ENCODE results near the gene CDIP1. TPM values are rescaled to one million over a fixed set of nuclear protein-coding genes. Genes with fewer than 3 reads are reported as not detected.
"Not testable (repeated sequence)": the region's sequence is repeated elsewhere in the genome, so short reads cannot be mapped to it uniquely, and the experiment has no call there.

The CDIP1 gene
- total RNA-seq, 4 donors from 2014 or later = 23.8 to 34.2 (median 25.4) TPM

- DNase-seq (no peak), ATAC-seq (no peak)
- H3K27ac ChIP-seq = no peak overlapping the region
Observed at GRCh38 chr16:4578961-4579530, 40.5 kb upstream of the CDIP1 start.

GRCh38 chr16:4576008-4576407, 37.4 kb upstream of the CDIP1 start:
- in situ Hi-C loops (cut with MboI; ENCODE audit: low sequenced_read_pairs in 4 of 4) = loop anchor here in 1 of 4 donors (25.0 kb wide), 1 partner anchor 89 kb away; the partner anchor contains the start of gene HMOX2
- ATAC-seq = no peak

More at GRCh38 chr16:4578961-4579530, 40.5 kb upstream of the CDIP1 start:
- Histone ChIP-seq H3K27me3 (no peaks in the 10 kb centered on the region), H3K9me3 (no peaks in the 10 kb centered on the region), H3K4me1 (no peaks in the 10 kb centered on the region), H3K4me3 (no peak overlapping the region), H3K36me3 (no peaks in the 10 kb centered on the region)
- in situ Hi-C loops (cut with MboI; ENCODE audit: low sequenced_read_pairs in 4 of 4) = loop anchor here in 1 of 4 donors (25.0 kb wide), 1 partner anchor 92 kb away; the partner anchor contains the start of gene HMOX2
- no peak for TF ChIP-seq POLR2A (IDR thresholded peaks at IDR 0.05)
- TF ChIP-seq, protein P1, sequence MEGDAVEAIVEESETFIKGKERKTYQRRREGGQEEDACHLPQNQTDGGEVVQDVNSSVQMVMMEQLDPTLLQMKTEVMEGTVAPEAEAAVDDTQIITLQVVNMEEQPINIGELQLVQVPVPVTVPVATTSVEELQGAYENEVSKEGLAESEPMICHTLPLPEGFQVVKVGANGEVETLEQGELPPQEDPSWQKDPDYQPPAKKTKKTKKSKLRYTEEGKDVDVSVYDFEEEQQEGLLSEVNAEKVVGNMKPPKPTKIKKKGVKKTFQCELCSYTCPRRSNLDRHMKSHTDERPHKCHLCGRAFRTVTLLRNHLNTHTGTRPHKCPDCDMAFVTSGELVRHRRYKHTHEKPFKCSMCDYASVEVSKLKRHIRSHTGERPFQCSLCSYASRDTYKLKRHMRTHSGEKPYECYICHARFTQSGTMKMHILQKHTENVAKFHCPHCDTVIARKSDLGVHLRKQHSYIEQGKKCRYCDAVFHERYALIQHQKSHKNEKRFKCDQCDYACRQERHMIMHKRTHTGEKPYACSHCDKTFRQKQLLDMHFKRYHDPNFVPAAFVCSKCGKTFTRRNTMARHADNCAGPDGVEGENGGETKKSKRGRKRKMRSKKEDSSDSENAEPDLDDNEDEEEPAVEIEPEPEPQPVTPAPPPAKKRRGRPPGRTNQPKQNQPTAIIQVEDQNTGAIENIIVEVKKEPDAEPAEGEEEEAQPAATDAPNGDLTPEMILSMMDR (IDR thresholded peaks at IDR 0.05 in 4 of 5, conservative IDR thresholded peaks at IDR 0.05 in 1 of 5) = no peak
- intact Hi-C loops (cut with DNase I; ENCODE audit: low total_unique reads) = no loop called here

GRCh38 chr16:4574919-4575705, 36.5 kb upstream of the CDIP1 start:
- Histone ChIP-seq H3K27ac (no peak overlapping the region), H3K36me3 (no peaks in the 10 kb centered on the region), H3K27me3 (no peaks in the 10 kb centered on the region), H3K4me1 (peaks cover 0 to 5% of the 10 kb centered on the region in 2 donors), H3K4me3 (no peak overlapping the region), H3K9me3 (no peaks in the 10 kb centered on the region)
- in situ Hi-C loops (cut with MboI; ENCODE audit: low sequenced_read_pairs in 4 of 4) (loop anchor here in 1 of 4 donors (25.0 kb wide), 1 partner anchor 88 kb away; the partner anchor contains the start of gene HMOX2), intact Hi-C loops (cut with DNase I; ENCODE audit: low total_unique reads) (no loop called here)
- ATAC-seq (no peak), DNase-seq (no peak)
- TF ChIP-seq POLR2A (IDR thresholded peaks at IDR 0.05) = no peak
- TF ChIP-seq, protein P1 (IDR thresholded peaks at IDR 0.05 in 4 of 5, conservative IDR thresholded peaks at IDR 0.05 in 1 of 5) = no peak

More at GRCh38 chr16:4576008-4576407, 37.4 kb upstream of the CDIP1 start:
- no peak for DNase-seq
- intact Hi-C loops (cut with DNase I; ENCODE audit: low total_unique reads) = no loop called here
- no peak overlapping the region for H3K4me3 ChIP-seq
- no peak overlapping the region for H3K27ac ChIP-seq
- H3K27me3 ChIP-seq = no peaks in the 10 kb centered on the region
- H3K4me1 ChIP-seq = peaks cover 0 to 5% of the 10 kb centered on the region in 2 donors
- TF ChIP-seq POLR2A (IDR thresholded peaks at IDR 0.05) = no peak
- TF ChIP-seq, protein P1 (IDR thresholded peaks at IDR 0.05 in 4 of 5, conservative IDR thresholded peaks at IDR 0.05 in 1 of 5) = no peak
- no peaks in the 10 kb centered on the region for H3K36me3 ChIP-seq
- H3K9me3 ChIP-seq = no peaks in the 10 kb centered on the region

GRCh38 chr16:4573926-4574325, 35.4 kb upstream of the CDIP1 start:
- DNase-seq; intact Hi-C loops (cut with DNase I; ENCODE audit: low total_unique reads); in situ Hi-C loops (cut with MboI; ENCODE audit: low sequenced_read_pairs in 4 of 4): not testable (repeated sequence)

DNA sequence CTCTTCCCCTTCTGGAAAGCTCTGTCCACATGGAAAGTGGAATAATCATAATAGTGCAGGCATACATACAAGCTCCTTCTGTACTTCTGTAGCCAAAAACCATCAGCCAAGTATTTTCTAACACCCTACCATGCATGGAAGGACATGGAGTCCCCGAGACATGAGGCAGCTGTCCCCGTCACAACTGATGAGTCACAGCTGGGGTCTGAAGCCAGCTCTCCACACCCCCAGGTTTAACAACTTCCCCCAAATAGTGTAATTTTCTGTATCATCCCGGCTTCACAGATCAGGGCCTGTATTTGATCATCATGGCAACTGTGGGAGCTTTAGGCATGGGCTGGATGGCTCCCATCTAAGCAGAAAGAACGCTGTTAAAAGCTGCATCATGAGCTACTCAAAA, 34.1 kb upstream of the CDIP1 start:
- Histone ChIP-seq H3K4me1 (peaks cover 0 to 5% of the 10 kb centered on the region in 2 donors), H3K4me3 (no peak overlapping the region), H3K27me3 (no peaks in the 10 kb centered on the region), H3K36me3 (no peaks in the 10 kb centered on the region), H3K9me3 (no peaks in the 10 kb centered on the region), H3K27ac (no peak overlapping the region)
- peak; percentile 7 to 27 for DNase-seq
- ATAC-seq = peak; percentile 75 to 84
- intact Hi-C loops (cut with DNase I; ENCODE audit: low total_unique reads) (no loop called here), in situ Hi-C loops (cut with MboI; ENCODE audit: low sequenced_read_pairs in 4 of 4) (no loop called here)
- TF ChIP-seq, protein P1 (IDR thresholded peaks at IDR 0.05 in 4 of 5, conservative IDR thresholded peaks at IDR 0.05 in 1 of 5) = no peak
- TF ChIP-seq POLR2A (IDR thresholded peaks at IDR 0.05) = no peak

More at GRCh38 chr16:4573926-4574325, 35.4 kb upstream of the CDIP1 start:
- H3K9me3 ChIP-seq, H3K4me3 ChIP-seq, ATAC-seq, H3K36me3 ChIP-seq, H3K27ac ChIP-seq, H3K27me3 ChIP-seq, H3K4me1 ChIP-seq: not testable (repeated sequence)
